Activated CD8-positive, alpha-beta memory T cell treated with anti-CD3 and anti-CD28 coated beads, Interleukin-2, amount 50 U/mL, for 24 hours (primary cell): ENCODE data around the gene AMBRA1.

Source experiments
- DNase-seq: peaks from one replicate; pipeline ENCODE4 v3.0.0-alpha.2; 2020; ENCODE audit errors: extremely low read depth

Gene AMBRA1

GRCh38 chr11:46577058-46577457 lies 16.8 kb downstream of the AMBRA1 start:
- DNase-seq, result no peak

- DNase-seq, result no peak
These were observed 19.2 kb downstream of the AMBRA1 start for GRCh38 chr11:46574656-46575055.

- DNase-seq, result no peak
These were observed 22.9 kb downstream of the AMBRA1 start for GRCh38 chr11:46570790-46571398.

- DNase-seq, result no peak
These were observed 28.5 kb downstream of the AMBRA1 start for GRCh38 chr11:46565232-46565840.

- DNase-seq, result no peak
These were observed 29.4 kb downstream of the AMBRA1 start for GRCh38 chr11:46564459-46564858.

GRCh38 chr11:46562527-46562926 lies 31.3 kb downstream of the AMBRA1 start:
- no peak for DNase-seq

GRCh38 chr11:46560300-46560991 lies 33.4 kb downstream of the AMBRA1 start:
- peak; percentile 3 for DNase-seq

GRCh38 chr11:46559815-46560214 lies 34.0 kb downstream of the AMBRA1 start:
- no peak for DNase-seq

- DNase-seq, result no peak
These were observed 36.1 kb downstream of the AMBRA1 start for GRCh38 chr11:46557684-46558151.

GRCh38 chr11:46555267-46556054 lies 38.4 kb downstream of the AMBRA1 start:
- no peak for DNase-seq

- DNase-seq, result no peak
These were observed 39.3 kb downstream of the AMBRA1 start for GRCh38 chr11:46554213-46555147.

GRCh38 chr11:46553814-46554212 lies 40.0 kb downstream of the AMBRA1 start:
- no peak for DNase-seq

GRCh38 chr11:46551261-46551660 lies 42.6 kb downstream of the AMBRA1 start:
- DNase-seq, result no peak

- no peak for DNase-seq
These were observed 46.2 kb downstream of the AMBRA1 start for GRCh38 chr11:46547579-46547978.

- DNase-seq, result no peak
These were observed 50.3 kb downstream of the AMBRA1 start for GRCh38 chr11:46543564-46543963.

GRCh38 chr11:46541593-46542371 lies 52.0 kb downstream of the AMBRA1 start:
- no peak for DNase-seq

- no peak for DNase-seq
These were observed 53.0 kb downstream of the AMBRA1 start for GRCh38 chr11:46540807-46541206.

GRCh38 chr11:46537537-46538295 lies 56.1 kb downstream of the AMBRA1 start:
- DNase-seq, result no peak

GRCh38 chr11:46537121-46537520 lies 56.7 kb downstream of the AMBRA1 start:
- DNase-seq, result no peak

- no peak for DNase-seq
These were observed 58.1 kb downstream of the AMBRA1 start for GRCh38 chr11:46535688-46536087.
